OCI-LY1 (cell line): ENCODE measurements around the gene ZSCAN20.

Source experiments
- CTCF ChIP-seq: fragments of 200-600 bp; sonication (generic), shearing (Covaris generic); IDR thresholded peaks from 2 replicates; pipeline ENCODE4 v1.5.1; 2017; ENCODE audit warnings: mild to moderate bottlenecking, antibody characterized with exemption, low read length, moderate library complexity, mixed read lengths
- EZH2 ChIP-seq: fragments of 200-600 bp; sonication (generic), shearing (Covaris generic); IDR thresholded peaks from 2 replicates; pipeline ENCODE4 v1.8.0; 2017; ENCODE audit warnings: borderline replicate concordance, mixed run types, mild to moderate bottlenecking, antibody characterized with exemption, low read length, moderate library complexity, mixed read lengths

- TF ChIP-seq CTCF, result no peak
- TF ChIP-seq EZH2, result no peak
Observed at GRCh38 chr1:33497410-33497809, 25.0 kb downstream of the ZSCAN20 start.
